Astrocyte of the cerebellum (primary cell): ENCODE measurements around the gene FBXL22.

Source experiments
- DNase-seq: peaks from one replicate; pipeline ENCODE4 v3.0.0-alpha.2; 2011; ENCODE audit warnings: low read depth
- H3K4me3 ChIP-seq: 2 replicates; pipeline ENCODE4 v1.5.1; 2011; ENCODE audit warnings: mild to moderate bottlenecking, low read depth, low read length, moderate library complexity
- CTCF ChIP-seq: IDR thresholded peaks from 2 replicates; pipeline ENCODE4 v1.5.1; 2012; ENCODE audit warnings: low read length, low read depth, moderate library complexity, mild to moderate bottlenecking; ENCODE audit errors: missing control alignments
- in situ Hi-C: cut with HindIII; loops from 2 replicates; pipeline ENCODE4 v1.10.0; 2017; ENCODE audit warnings: low sequenced_read_pairs

The FBXL22 gene

DNA sequence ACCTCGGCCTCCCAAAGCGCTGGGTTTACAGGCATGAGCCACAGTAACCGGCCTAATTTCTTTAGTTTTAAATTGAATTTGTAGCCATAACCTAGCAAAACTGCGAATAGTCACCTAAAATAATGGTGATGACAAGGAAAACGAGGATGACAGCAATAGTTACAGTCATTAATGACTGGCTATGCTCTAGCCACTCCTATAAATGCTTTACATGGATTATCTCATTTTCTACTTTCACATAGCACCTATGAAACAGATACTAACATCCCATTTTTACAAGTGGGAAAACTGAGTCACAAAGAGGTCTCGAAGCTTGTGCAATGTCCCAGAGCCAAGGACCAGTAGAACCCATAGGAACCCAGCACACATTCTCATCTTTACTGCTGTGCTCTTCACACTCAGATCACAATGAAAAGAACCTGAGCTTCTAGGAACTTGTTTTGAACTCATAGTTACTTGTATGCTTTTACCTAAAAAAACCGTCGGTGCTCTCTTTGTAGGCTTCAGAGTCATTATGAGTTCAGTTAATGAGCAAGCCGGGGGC is 39.4 kb downstream of the FBXL22 start:
- DNase-seq = no peak
- no peak for TF ChIP-seq CTCF
- H3K4me3 ChIP-seq = no peak overlapping the region
- in situ Hi-C loops = no loop called here

DNA sequence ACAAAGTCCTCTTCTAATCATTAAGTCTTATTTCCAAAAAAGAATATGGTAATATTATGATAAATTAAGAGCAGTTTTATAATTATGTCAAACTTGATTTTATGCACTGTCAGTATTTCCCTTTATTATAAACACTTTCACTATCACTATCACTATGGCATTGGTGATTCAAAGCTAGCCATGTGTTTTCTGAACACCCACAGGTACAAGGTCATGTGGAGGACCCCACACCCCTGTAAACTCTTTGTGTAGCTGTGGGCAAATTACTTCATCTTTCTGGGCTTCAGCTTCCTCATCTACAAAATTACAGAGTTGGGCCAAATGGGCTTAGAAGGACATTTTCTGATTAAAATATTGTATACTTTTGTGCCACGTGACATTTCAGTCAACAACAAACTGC is 41.7 kb downstream of the FBXL22 start:
- no peak for TF ChIP-seq CTCF
- DNase-seq = no peak
- in situ Hi-C loops = no loop called here
- H3K4me3 ChIP-seq = no peak overlapping the region

- H3K4me3 ChIP-seq = no peak overlapping the region
- DNase-seq = no peak
- in situ Hi-C loops = no loop called here
- no peak for TF ChIP-seq CTCF
These were observed 43.0 kb downstream of the FBXL22 start for GRCh38 chr15:63640146-63640545.
